DOHH2 (cell line): ENCODE results near the gene CLCC1.

Experiments
- CTCF ChIP-seq: fragments of 200-600 bp; sonication (generic); IDR thresholded peaks from one replicate; pipeline ENCODE4 v1.5.1; 2014; ENCODE audit warnings: antibody characterized with exemption, mild to moderate bottlenecking, low read depth, low read length; ENCODE audit not compliant: poor library complexity, severe bottlenecking
- EZH2phosphoT487 ChIP-seq: fragments of 200-600 bp; sonication (generic); IDR thresholded peaks from 2 replicates; pipeline ENCODE4 v1.6.1; 2017; ENCODE audit warnings: borderline replicate concordance, mild to moderate bottlenecking, antibody characterized with exemption, low read length, moderate library complexity, mixed read lengths

- no peak for TF ChIP-seq CTCF
- TF ChIP-seq EZH2phosphoT487 = no peak
These were observed 2.6 kb downstream of the CLCC1 start for GRCh38 chr1:108960719-108961118.
